ENCODE data around the gene C10orf90.

C10orf90 gene

GRCh38 chr10:126420567-126421300 lies 249.8 kb downstream of the C10orf90 start:
- no peak for DNase-seq

DNA sequence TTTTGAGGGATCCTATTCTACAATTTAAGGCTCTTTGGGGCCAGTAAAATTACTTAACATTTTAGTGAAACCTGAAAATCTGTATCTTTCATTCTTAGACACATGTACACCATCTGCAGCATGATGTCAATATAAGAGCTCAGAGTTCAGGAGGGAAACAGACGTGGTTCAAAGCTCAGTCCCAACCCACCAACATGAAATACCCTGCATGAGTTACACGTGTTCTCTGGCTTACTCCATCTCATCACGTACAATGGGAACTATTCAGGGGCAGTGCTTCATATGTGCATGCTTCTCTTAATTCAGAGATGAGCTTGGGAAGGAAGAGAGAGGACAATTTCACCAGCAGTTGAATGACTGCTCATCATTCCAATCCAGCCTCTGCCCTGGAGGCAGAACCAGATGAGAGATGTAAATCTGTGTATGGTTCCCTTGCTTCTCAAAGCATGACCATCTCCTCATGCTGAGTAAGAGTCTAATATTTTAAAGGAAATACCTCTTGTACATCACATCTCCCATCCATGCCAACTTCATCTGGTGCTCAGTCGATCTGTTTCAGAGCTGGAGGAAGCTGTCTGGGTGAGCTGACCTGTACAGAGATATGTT lies 253.2 kb downstream of the C10orf90 start:
- DNase-seq, result no peak

GRCh38 chr10:126409821-126410220 lies 260.7 kb downstream of the C10orf90 start:
- no peak for DNase-seq

DNA sequence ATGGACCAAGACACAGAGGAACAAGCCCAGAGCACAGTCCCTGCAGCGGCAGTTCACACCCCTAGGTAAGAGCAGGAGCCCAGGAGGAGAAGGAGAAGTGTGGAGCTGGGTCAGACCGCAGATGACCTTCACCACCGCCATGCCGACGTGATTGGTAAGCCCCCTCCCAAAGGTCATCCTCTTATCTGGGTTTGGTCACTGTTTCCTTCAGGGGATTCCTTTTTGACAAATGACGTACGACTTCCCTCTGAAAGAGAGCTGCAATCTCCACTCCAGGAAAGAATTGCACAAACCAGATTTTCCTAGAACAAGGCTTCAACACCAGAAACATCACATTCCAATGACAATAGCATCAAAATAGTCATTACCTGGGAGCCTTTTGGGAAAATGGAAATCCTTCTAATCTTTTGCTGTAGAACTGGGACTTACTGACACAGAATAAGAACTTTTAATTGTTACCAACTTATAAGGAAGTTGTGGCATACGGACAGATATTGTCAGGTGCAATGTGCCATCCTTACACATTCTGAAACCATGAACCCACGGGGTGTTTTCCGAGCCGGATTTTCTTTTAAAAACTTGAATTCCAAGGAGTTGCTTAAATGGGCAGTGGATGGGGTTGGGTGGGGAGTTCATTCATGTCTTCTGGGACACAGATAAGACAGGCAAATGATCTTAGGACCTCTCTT lies 261.4 kb downstream of the C10orf90 start:
- no peak for DNase-seq

DNA sequence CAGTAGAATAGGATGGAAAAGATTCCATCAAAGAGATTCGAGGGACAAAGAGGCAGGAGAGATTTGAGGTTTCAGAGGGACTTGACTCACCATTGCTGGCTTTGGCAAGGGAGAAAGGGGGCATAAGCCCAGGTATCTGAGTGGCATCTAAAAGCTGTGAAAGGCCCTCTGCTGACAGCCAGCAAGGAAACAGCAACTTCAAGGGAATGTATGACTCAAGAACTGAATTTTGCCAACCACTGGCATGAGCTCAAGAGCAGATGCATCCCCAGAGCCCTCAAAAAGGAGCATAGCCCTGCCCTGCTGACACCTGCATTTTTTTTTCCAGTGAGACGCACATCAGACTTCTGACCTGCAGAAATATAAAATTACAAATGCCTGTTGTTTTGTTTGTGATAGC lies 262.7 kb downstream of the C10orf90 start:
- DNase-seq, result no peak

DNA sequence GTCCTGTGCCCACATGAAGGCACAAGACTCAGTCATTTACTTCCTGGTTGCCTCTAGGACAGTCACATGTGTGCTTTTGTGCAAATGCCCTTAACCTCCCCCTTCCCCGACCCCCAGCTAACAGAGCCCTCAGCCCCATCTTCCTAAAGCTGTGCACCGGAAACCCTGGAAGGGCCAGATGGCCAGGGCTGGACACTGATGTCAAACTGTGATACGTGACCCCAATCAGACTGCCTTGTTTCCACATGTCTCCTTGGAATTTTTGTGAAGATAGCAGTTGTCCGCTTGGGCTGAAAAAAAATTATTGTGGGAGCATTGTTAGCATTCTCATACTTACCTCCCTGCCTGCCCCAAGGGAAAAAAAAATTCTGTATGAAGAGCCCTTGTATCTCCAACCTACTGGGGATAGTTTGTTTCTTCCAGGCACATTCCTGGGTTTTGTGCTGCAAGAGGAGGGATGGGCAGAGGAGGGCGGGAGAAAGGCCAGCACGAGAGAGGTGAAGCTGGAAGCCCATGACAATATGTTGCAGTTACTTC lies 265.2 kb downstream of the C10orf90 start:
- no peak for DNase-seq

DNA sequence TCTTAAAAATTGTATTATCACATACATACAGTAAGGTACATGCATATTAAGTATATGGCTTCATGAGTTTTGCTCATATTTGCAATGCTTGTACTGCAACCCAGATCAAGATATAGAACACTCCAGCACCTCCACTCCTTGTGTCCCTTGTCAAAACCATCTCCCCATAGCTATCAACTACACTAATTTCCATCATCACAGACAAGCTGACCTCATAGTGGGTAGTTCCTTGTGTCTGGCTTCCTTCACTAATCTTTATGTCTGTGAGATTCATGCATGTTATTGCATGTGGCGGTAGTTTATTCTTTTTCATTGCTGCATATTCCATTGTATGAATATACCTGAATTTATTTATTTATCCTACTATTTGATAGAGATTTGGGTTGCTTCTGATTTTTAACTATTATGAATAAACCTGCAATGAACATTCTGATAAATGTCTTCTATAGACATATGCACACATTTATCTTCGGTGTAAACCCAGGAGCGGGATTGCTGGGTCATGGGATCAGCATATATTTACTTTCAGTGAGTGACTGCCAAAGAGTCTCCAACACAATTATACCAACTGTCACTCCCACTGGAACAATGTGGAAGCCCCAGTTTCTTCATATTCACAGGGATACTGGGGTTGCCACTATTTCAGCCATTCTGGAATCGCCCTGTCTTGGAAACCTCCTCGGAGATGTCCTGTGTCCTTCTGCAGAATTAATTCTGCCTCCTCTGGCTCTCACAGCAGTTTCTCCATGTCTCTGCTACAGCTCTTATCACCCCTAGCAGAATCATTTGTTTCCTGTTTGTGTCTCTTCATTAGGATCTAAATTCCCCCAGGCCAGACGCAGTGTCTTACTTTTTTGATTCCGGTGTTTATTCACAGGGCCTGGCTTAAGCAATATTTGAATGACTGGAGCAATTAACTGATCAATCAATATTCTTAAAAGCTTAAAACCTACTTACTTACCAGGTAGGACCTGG lies 267.5 kb downstream of the C10orf90 start:
- DNase-seq, result no peak

GRCh38 chr10:126400641-126401040 lies 269.9 kb downstream of the C10orf90 start:
- no peak for DNase-seq

DNA sequence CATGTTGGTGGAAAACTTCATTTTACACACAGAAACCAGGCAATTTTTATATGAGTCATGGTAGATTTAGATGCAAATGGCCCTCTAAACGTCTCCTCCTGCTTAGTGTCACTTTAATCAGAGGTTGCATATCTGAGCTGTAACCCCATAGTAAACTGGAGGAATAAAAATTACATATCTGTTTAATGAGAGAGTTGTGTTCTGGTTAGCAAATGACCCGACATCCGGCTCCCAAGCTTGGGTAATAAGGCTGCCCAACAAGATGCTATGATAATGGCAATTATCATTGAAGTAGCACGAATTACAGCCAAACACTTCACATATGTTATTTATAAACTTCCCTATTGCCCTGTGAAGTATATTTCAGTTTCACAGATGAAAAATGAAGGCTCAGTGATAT lies 271.6 kb downstream of the C10orf90 start:
- DNase-seq, result no peak

DNA sequence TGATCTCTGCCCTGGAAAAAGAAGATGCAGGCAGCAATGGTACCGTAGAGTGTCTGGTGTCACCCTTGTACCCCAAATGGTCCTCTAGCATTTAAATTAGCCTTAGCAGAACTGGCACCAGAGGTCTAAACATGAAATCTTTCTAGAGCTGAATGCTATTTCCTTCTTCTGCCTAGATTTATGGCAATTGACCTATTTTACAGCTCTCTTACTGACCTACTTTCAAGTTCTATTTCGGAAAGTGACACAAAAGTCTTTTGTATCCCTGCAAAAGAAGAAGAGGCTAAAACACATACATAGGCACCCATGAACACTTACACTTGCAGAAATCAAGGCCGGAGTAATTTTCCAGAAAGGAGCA lies 272.1 kb downstream of the C10orf90 start:
- no peak for DNase-seq

- no peak for DNase-seq
Measured at GRCh38 chr10:126397640-126398382, 272.7 kb downstream of the C10orf90 start.

GRCh38 chr10:126397156-126397555 lies 273.3 kb downstream of the C10orf90 start:
- no peak for DNase-seq

DNA sequence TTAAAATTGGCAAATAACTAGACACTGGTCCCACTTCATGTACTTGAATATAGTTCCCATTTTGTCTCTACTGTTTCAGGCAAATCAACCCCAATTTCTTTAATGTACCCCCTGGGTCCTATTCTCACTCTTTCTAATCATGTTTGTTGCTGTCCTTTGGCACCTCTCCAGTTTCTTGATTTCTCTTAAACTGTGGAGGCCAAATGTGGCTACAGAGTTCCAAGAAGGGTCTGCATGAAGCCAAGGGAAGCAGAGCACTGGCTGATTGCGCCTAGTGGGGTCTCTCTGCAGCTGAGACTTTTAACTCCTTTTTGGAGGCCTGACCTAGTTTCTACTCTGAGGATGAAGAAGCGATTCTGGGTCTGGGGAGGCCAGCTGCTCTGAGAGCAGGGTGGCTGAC lies 275.5 kb downstream of the C10orf90 start:
- DNase-seq, result no peak

- no peak for DNase-seq
Measured at GRCh38 chr10:126393076-126393475, 277.4 kb downstream of the C10orf90 start.

GRCh38 chr10:126392469-126392868 lies 278.0 kb downstream of the C10orf90 start:
- DNase-seq, result no peak

DNA sequence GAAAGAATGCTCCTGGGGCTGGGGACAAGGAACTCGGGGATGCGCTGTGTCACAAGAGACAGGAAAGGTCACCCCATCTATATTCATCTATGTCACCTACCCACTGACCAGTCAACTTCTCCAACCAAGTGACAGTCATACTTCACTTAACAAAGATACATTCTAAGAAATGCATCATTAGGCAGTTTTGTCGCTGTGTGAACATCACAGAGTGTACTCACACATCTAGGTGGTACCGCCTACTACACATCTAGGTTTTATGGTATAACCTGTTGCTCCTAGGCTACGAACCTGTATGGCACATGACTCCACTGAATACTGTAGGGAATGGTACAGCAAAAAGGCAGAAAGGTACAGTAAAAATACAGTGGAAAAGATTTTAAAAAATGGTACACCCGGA lies 278.4 kb downstream of the C10orf90 start:
- DNase-seq, result no peak

- no peak for DNase-seq
Measured at GRCh38 chr10:126391192-126391885, 279.2 kb downstream of the C10orf90 start.

GRCh38 chr10:126390324-126390723 lies 280.2 kb downstream of the C10orf90 start:
- DNase-seq, result no peak

DNA sequence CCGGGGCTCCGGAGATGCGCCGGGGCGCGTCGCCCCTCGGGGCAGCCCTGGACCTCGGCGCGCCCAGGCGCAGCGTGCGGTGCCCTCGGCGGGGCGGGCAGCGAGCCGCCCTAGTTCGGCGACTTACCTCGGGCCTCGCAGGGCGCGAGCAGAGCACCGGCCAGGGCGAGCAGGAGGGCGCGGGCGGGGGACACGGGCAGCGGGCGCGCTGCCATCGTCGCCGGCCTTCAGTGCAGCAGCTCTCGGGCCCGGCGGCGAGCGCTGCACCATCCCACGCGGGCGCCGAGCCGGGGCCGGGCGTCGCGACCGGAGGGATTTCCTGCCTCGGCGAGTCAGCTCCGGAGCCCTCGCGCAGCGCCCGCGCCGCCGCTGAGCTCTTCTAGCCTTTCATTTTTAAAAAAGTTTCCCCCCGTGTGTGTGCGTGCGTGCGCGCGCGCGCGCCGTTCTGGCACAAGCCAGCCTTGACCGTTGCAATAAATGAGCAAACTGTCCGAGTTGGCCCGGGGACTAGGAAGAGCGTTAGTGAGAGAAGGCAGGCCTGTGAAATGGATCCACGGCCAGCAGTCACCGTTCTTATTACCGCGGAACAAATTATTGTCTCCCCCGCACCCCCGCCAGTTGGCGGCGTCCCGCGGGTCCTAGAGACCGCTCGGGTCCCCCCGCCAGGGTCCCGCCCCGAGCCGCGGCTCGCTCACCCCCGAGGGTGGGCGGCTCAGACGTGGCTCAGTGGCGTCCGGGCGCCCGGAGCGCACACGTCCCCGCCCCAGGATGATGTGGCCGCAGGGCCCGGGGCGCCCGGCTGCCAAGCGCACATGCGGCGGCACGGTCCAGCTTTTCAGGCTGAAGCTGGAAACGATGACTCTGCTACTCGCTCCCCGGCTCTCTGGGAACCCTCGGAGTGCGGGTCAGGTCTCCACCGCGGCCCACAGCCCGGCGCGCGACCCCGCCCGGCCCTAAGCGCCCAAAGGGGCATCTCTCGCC lies 282.3 kb downstream of the C10orf90 start, which contains the start of gene ADAM12:
TSS of gene ADAM12 (minus strand) at position 547 of the 981 bp plus-strand sequence. CDS start at position 215, 332 bp downstream.
- DNase-seq, result no peak
